Muscle of arm (tissue), 12 donors: ENCODE measurements around the gene CDCA5. TPM values are rescaled to one million over a fixed set of nuclear protein-coding genes. Genes with fewer than 3 reads are reported as not detected.
"Not testable (repeated sequence)": the region's sequence is repeated elsewhere in the genome, so short reads cannot be mapped to it uniquely, and the experiment has no call there.

Experiments
- DNase-seq: peaks from one replicate; pipeline ENCODE4 v3.0.0-alpha.2; 2013
- polyA plus RNA-seq, 12 donors: library from polyadenylated mRNA; unstranded; fragments of 120-200 nt; gene quantifications; one replicate each; pipeline ENCODE4 v1.2.1, GENCODE V29; 2013; ENCODE audit not compliant: insufficient read length in 12 of 12

The CDCA5 gene
- polyA plus RNA-seq, 12 donors: 7.1 to 15.8 (median 11.0) TPM; not detected in 1

DNA sequence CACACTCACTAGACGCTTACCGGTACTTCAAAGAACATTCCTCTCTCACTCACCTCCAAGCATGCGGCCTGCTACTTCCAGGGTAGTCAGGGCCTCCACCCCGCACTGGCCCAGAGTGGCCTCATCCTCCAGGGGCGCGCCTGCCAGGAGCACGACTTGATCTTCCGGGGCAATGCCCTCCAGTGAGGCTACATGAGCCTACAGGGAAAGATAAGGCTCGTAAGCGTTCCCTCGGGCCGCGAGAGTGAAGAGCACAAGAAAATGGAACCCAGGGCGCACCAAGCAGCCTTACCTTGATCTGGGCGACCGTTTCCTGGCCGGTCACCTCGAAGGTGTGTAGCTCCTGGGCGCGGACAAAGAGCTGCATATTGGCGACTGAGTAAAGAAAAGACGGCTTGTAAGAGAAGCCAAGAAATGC lies 37.6 kb upstream of the CDCA5 start:
- no peak for DNase-seq

GRCh38 chr11:65120831-65121230 lies 37.0 kb upstream of the CDCA5 start:
- no peak for DNase-seq

GRCh38 chr11:65119670-65119995 lies 35.8 kb upstream of the CDCA5 start:
- no peak for DNase-seq

DNA sequence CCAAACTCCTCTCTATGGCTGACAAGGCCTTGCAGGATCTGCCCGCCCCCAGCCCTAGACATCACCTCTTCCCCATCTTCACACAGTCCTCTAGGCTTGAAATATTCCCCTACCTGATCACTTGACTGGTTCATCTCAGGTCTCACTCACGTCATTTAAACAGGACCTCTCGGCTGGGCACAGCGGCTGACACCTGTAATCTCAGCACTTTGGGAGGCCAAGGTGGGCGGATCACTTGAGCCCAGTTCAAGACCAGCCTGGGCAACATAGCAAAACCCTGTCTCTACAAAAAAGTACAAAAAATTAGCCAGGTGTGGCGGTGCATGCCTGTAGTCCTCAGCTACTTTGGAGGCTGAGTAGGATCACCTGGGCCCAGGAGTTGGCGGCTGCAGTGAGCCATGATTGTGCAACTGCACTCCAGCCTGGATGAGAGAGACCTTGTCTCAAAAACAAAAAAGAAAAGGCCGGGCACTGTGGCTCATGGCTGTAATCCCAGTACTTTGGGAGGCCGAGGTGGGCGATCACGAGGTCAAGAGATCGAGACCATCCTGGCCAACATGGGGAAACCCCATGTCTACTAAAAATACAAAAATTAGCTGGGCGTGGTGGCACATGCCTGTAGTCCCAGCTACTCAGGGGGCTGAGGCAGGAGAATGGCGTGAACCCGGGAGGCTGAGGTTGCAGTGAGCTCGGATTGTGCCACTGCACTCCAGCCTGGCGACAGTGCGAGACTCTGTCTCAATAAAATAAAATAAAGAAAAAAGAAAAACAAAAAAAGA lies 35.2 kb upstream of the CDCA5 start:
- DNase-seq: not testable (repeated sequence)

DNA sequence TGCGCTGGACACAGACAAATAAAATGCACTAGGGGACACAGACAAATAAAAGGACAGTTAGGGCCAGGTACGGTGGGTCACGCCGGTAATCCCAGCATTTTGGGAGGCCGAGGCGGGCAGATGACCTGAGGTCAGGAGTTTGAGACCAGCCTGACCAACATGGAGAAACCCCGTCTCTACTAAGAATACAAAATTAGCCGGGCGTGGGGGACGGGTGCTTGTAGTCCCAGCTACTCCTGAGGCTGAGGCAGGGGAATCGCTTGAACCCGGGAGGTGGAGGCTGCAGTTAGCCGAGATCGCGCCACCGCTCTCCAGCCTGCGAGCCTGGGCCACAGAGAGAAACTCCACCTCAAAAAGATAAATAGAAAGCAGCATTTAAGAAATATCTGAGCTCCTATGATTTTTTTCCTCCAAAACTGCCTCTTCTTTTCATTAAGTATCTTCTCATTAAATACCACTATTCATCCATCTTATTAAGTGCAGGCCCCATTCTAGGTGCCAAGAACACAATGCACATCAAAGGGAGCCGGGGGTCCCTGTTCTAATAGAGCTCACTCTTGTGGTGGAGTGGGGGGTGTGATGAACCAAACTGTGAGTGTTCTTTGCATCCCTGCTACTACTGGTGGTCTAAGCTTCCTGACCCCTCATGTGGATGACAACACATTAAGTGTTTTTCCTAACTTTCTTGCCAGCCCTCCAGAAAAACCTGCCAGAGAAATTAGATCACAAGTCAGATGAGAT lies 34.4 kb upstream of the CDCA5 start:
- DNase-seq: no peak

- DNase-seq: peak; percentile 100
These were observed 33.6 kb upstream of the CDCA5 start, which contains the start of gene ZNHIT2 for GRCh38 chr11:65117206-65118096. Gene ZNHIT2 (minus strand): TSS chr11:65117701. CDS start chr11:65117653, 48 bp downstream.

DNA sequence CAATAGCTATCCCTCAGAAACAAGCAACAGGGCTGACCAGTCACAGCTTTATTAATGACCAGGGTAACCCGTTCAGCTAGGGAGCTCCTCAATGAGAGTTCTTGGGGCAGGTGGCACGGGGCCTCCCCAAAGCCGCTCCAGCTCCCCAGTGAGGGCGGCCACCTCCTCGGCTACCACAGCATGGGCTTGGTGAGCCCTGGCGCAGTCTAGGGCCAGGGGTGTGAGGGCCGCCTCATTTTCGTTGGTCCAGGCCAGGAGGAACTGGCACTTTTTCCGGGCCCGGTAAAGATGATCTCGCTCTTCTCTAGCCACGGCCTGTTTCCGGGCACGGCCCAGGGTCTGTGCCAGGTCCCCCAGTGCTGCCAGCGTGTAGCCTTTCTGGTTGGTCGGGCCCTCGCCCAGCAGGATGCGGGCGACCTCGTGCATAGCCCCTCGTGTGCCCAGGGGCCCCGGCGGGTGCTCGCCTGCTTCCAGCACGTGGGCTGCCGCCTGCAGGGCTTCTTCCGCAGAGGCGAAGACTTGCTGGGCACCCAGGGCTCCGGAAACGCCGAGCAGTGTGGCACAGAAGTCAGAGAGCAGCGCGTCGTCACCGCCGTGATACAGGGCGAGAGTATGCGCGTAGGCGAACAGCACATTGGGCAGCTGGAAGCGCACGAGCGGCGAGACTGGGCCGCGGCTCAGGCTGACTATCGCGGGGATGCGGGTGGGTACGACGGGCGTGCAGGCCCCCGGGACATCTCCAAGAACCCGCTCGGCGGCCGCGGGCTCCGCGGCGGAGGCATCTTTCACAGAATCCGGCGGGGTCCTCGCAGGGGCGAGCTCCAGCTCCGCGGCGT lies 32.7 kb upstream of the CDCA5 start:
- no peak for DNase-seq

- DNase-seq: no peak
These were observed 31.7 kb upstream of the CDCA5 start for GRCh38 chr11:65115361-65116082.

DNA sequence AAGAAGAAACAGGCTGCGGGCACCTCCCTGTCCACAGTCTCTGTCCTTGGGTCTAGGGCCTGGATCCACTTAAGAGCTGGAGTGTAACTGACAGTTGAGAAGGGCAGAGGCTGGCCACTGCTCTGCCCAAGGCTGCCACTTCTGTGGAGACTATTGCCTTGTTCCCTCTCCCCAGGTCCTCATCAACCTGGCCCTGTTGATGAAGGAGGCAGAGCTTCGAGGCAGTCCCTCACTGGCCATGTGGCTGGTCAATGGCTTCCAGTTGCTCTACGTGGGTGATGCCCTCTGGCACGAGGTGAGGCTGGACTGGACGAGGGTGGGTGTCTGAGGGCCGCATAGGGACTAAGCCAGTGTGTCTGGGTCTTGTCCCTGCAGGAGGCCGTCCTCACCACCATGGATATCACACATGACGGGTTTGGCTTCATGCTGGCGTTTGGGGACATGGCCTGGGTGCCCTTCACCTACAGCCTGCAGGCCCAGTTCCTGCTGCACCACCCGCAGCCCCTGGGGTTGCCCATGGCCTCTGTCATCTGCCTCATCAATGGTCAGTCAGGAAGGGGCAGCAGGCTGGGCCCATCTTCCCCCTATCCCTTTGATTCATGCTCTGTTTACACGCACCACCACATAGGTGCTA lies 30.8 kb upstream of the CDCA5 start:
- DNase-seq: no peak

GRCh38 chr11:65113839-65114238 lies 30.0 kb upstream of the CDCA5 start:
- no peak for DNase-seq

DNA sequence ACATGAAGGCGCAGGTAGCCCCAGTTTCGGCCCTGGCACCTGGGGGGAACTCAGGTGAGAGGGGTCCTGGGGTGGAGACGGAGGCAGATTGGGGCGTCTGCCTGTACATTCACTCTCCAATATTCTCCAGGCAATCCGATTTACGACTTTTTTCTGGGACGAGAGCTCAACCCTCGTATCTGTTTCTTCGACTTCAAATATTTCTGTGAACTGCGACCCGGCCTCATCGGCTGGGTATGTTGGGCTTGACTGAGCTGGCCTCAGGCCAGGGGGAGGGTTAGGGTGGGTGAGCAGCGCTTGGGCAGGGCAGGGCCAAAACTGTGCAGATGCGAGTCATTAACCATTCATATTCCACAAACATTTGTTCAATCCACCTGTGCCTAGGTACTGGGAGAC lies 29.5 kb upstream of the CDCA5 start:
- DNase-seq: no peak

DNA sequence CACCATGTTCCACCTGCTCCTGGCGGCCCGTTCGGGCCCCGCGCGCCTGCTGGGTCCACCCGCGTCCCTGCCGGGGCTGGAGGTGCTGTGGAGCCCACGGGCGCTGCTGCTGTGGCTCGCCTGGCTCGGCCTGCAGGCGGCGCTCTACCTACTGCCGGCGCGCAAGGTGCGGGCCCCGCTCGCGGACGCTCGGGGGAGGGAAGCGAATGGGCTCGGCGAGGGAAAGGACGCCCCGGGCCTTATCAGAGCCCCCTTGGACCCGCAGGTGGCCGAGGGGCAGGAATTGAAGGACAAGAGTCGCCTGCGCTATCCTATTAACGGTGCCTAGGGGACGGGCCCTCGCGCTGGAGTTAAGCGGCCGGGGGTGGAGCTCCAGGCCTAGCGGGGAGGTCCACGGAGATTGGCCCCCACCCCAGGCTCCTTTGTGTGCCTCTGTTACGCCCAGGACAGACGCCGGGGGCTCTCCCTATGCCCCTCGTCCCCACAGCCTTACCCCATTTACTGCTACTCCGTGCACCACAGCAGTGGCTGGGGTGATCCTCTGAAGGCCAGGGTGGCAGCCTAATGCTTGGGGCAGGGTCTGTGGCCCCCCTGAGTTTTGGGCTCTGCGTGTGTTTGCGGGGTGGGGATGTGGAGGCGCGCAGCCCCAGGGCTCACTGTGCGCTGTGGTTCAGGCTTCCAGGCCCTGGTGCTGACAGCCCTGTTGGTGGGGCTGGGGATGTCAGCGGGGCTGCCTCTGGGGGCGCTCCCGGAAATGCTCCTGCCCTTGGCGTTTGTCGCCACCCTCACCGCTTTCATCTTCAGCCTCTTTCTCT lies 28.9 kb upstream of the CDCA5 start:
- DNase-seq: no peak

DNA sequence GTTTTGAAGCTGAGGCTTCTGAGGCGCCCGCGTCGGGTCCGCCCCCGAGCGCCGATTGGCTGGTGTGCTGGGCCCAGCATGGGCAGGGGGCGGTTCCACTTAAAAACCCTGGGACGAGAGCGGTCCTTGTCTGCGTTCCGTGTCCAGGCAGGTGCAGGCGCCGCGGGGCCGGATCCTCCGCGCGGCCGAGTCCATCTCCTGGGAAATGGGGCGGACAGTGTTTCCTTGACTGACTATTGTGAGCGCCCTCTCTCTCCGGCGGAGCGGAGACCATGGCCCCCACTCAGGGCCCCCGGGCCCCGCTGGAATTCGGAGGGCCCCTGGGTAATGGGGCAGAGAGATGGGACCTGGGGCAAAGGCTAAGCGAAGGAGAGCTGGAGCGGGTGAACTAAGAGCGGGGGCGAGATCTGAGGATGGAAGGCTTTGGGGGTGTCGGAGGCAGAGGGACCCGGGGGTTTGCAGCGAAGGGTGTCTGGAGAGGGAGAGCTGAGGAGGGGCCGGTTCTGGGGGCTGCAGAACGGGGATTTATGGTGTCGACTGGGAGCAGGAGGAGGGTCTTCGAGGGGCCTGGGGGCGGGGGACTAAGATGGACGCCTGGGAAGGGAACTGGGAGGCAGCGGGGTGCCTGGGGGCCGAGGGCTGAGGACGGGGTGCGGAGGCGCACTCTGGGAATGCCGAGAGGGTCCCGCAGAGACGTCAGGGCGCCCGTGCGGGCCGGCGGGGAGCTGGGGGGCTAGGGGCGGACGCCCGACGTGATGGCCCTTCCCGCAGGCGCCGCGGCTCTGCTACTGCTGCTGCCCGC lies 28.1 kb upstream of the CDCA5 start, which contains the start of gene TM7SF2:
TSS of gene TM7SF2 (plus strand) at position 129 of the 802 bp plus-strand sequence. CDS start at position 273, 144 bp downstream.
- peak; percentile 87 for DNase-seq

- DNase-seq: no peak
These were observed 27.4 kb upstream of the CDCA5 start for GRCh38 chr11:65111159-65111743.

DNA sequence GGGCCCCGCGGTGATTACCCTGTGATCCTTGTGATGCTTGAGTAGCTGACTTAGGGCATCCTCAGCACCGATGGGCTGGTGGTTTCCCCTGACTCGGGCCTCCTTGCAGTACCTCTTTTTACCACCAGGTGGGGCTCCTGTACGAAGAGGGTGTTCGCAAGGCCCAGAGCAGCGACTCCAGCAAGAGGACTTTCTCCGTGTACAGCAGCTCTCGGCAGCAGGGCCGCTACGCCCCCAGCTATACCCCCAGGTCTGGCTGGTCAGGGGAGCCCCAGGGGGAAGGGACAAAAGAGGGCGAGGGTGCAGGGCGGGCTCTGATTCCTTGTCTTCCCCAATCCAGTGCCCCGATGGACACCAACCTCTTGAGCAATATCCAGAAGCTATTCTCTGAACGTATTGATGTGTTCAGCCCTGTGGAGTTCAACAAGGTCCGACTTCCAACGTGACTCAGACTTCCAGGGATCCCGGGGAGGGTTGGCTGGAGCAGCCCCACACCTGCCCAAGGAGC lies 26.6 kb upstream of the CDCA5 start:
- peak; percentile 86 for DNase-seq

DNA sequence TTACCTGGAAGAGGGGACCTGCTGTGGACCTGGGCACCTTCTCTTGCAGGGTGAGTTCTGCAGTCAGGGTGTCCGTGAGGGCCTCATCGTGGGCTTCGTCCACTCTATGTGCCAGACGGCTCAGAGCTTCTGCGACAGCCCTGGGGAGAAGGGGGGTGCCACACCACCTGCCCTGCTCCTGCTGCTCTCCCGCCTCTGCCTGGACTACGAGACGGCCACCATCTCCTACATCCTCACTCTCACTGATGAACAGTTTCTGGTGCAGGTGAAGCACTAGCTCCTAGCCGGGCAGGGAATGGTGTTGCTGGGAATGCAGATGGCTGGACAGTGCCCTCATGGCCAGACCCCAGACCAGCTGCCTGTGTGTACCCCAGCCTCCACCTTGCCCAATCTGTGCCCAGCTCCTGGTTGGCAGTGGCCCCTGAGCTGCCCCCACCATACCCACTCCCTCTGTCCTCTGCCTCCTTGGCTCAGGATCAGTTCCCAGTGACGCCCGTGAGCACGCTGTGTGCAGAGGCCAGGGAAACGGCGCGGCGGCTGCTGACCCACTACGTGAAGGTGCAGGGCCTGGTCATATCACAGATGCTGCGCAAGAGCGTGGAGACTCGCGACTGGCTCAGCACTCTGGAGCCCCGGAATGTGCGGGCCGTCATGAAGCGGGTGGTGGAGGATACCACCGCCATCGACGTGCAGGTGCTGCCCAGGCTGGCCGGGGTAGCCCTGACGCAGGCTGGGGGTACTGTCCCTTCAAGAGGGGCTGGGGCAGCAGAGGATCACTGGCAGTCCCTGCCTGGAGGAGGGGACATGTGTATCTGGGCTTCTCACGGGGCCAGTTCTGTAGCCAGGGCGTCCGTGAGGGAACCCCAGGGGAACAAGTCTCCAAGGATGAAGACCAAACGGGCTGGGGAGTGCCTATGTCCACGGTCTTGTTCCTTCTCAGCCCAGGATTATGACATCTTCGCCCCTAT lies 25.7 kb upstream of the CDCA5 start:
- DNase-seq: no peak
